ENCODE results near the gene MYADM. TPM values are rescaled to one million over a fixed set of nuclear protein-coding genes. Genes with fewer than 3 reads are reported as not detected.

The MYADM gene
- total and polyA plus RNA-seq, 2 of the 13 experiments (the other 11 are each of a cell fraction or from before 2014, with no cell fraction given), result 19.9 to 38.1 TPM

GRCh38 chr19:53865918-53866864, 1.5 kb upstream of the MYADM start (continued):
- TF ChIP-seq E2F1 (CRISPR knock-in tag; IDR thresholded peaks at IDR 0.05), result no peak
- TF ChIP-seq MXD1 (CRISPR knock-in tag; IDR thresholded peaks at IDR 0.05), result peak; percentile 54; the same call in 1 of the 2 replicates
- TF ChIP-seq ZNF382 (CRISPR knock-in tag; IDR thresholded peaks at IDR 0.05; ENCODE audit: borderline replicate concordance), result no peak
- TF ChIP-seq CREBL2 (CRISPR knock-in tag; IDR thresholded peaks at IDR 0.05; ENCODE audit: borderline replicate concordance), result no peak
- no peak for TF ChIP-seq GFI1 (CRISPR knock-in tag; IDR thresholded peaks at IDR 0.05; ENCODE audit: borderline replicate concordance)
- TF ChIP-seq RFX5 (IDR thresholded peaks at IDR 0.05; ENCODE audit: low read depth, low read length), result no peak
- no peak for TF ChIP-seq ZNF12 (CRISPR knock-in tag; IDR thresholded peaks at IDR 0.05)
- TF ChIP-seq NFE2 (CRISPR knock-in tag; IDR thresholded peaks at IDR 0.05), result no peak
- peak; percentile 17; the same call in 1 of the 2 replicates for TF ChIP-seq TARDBP (CRISPR knock-in tag; IDR thresholded peaks at IDR 0.05)
- TF ChIP-seq DPF2 (CRISPR knock-in tag; IDR thresholded peaks at IDR 0.05; ENCODE audit: borderline replicate concordance, low read depth), result no peak
- TF ChIP-seq RERE (CRISPR knock-in tag; IDR thresholded peaks at IDR 0.05; ENCODE audit: low read depth), result no peak
- TF ChIP-seq NCOA2 (CRISPR knock-in tag; IDR thresholded peaks at IDR 0.05), result no peak
- peak; percentile 13; the same call in 1 of the 2 replicates for TF ChIP-seq TFE3 (CRISPR knock-in tag; IDR thresholded peaks at IDR 0.05)
- peak; percentile 52; the same call in 1 of the 2 replicates for TF ChIP-seq ZNF569 (CRISPR knock-in tag; IDR thresholded peaks at IDR 0.05; ENCODE audit: borderline replicate concordance)
- peak; percentile 89 for TF ChIP-seq HNRNPLL (IDR thresholded peaks at IDR 0.05; ENCODE audit: low read depth, low read length, poor library complexity, severe bottlenecking)
- TF ChIP-seq REPIN1 (CRISPR knock-in tag; IDR thresholded peaks at IDR 0.05; ENCODE audit: borderline replicate concordance, low read depth), result peak; percentile 43; the same call in 1 of the 2 replicates
- no peak for TF ChIP-seq ZNF274 (CRISPR knock-in tag; IDR thresholded peaks at IDR 0.05)
- TF ChIP-seq FOXK2 (IDR thresholded peaks at IDR 0.05), result no peak

Data from HepG2 (cell line).